HG03039 (cell line): ENCODE results near the gene FH.
A peak's percentile ranks its signal among the peaks of the same experiment; 100 is the strongest.

Experiments
- ATAC-seq: cut with Tn5 transposase; IDR thresholded peaks from one replicate; pipeline ENCODE4 v1.9.1; 2021; ENCODE audit warnings: mild to moderate bottlenecking, moderate library complexity; ENCODE audit not compliant: unreplicated experiment

The FH gene

DNA sequence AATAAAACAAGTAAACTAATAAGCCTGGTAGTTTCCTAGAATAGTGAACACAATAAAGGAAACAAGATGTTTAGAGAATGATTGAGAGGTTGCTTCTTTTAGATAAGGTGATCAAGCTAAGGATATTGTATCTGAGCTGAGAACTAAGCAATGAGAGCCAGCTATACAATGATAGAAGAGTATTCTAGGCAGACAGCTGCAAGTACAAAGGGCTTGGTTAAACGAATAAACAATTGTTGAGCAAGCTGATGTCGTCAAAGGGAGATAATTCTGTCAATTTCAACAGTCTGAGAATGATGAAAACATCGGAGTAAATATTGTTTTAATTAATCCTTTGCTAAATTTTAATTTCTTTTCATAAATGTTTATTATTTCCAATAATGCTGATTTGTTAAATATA lies 5.5 kb upstream of the FH start:
- ATAC-seq, result no peak

DNA sequence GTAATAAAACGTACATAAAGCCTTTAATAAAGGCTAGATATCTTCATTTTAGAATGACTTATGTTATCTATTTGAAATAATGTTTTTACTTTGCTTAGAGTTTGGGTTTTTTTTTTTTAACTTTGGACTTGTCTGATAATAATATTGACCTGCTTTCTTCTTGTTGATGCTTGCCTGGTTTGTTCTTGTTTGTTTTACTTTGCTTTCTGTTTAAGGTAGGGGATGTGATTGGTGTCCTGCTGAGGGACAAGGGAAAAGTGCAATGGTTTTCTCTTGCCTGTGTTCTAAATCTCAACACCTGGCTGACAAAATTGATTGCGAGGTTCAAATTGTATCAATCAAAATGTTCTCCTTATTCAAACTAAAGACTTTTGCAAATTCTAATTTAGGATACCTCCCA lies 2.2 kb upstream of the FH start:
- no peak for ATAC-seq

DNA sequence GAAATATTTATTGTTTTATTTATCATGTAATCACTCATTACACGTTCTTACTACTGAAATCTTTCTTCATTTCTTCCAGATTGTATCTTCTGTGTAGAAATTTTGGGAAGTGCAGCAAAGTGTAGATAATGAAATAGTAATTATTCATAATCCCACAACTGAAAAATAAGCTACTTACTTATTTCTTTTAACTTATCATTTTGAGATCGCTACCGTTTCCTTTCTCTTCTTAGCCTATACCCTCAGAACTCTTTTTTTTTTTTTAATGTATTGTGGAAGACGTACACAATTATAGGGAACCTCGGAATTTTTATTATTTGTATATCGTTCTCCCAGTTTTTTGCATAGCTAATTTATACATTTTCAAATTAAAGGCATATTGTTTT lies 518 bp upstream of the FH start:
- ATAC-seq, result no peak

DNA sequence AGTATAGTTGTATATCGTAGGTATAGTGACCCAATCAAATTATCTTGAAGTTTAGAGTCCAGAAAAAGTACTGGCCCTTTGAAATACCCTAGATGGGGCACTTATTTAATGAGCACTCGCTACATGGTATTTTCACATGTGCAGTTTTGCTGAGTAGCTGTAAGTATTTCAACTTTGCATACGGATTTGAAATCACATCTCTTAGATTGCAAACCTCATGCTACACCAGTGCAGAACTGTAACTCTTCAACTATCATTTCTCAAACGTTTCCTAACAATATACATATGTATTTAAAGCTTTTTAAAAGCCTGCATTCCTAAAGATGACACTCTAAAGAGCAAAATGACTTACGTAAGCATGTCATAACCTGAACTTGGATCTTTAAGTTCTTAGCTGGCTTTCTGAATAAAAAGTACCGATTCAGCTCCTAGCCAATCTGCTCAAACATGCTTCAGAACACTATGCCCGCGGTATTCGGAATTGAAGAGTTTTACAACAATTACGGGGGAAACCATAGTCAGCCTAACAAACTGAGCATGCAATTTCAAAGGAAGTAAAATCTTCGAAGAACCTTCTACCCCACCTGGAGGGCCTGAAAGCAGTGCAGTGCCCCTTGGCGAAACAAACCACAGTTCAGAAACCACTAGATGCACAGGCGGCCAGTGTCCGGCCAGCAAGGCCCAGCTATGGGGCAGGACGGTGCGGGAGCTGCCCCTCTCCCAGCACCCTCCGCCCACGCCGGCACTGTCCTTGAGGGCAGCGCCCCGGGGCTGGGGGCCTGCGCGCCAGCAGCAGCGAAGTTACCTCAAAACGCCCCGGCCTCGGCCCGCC lies 863 bp downstream of the FH start:
- peak; percentile 27 for ATAC-seq

DNA sequence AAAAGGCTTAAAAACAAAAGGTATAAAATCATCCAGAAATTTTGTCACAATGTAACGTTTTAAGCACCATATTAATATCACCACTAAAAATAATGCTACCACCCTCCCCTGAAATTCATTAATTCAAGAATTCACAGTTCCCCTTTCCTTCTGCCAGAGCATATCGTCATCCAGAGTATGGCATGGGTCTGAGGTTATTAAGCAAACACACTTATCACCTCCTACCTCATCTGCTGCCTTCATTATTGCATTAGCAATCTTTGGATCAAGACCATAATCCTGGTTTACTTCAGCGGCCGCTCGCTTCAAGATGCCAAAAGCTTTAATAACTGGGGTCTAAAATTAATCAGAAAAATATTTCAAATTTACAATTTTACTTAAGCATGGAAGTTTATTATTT lies 6.2 kb downstream of the FH start:
- ATAC-seq, result no peak

DNA sequence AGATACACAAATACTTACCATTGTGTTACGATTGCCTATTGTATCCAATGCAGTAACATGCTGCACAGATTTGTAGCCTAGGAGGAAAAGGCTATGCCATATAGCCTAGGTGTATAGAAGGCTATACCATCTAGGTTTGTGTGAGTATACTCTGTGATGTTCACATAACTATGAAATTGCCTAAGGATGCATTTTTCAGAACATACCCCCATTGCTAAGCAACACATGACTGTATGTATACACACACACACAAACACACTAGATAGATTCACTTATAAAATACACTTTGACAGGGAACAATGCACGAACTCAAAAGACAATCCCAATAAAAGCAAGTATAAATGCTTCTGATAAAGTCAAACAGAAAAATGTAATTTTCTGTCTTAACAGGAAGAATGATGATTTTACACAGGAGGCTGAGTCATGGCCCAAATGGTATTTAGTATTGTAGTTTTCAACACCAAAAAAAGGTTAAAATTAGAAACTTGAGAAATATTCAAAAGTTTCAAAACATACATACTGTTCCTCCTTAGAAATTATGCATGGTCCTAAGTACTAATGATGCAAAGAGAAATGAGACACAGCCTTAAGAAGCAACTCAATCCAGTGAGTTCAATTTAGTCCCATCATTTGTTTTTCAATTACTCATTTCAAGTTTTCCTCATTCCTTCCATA lies 12.2 kb downstream of the FH start:
- no peak for ATAC-seq

DNA sequence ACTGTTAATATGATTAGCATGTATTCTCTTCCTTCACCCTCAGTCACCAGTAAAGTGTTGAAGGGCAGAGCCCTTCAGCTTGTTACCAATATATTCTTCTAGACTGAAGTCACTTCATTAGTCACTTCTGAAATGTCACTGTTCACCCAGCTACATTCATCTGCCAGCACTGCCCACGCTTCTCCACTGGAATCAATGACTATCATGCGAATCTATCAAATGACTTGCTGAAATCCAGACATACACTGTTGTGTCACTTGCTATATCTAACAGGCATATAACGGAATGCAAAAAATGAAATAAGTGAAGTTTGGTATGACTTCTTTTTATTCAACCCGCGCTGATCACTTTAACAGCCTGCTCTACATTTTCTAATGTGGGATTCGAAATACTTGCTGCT lies 16.1 kb downstream of the FH start:
- ATAC-seq, result no peak

DNA sequence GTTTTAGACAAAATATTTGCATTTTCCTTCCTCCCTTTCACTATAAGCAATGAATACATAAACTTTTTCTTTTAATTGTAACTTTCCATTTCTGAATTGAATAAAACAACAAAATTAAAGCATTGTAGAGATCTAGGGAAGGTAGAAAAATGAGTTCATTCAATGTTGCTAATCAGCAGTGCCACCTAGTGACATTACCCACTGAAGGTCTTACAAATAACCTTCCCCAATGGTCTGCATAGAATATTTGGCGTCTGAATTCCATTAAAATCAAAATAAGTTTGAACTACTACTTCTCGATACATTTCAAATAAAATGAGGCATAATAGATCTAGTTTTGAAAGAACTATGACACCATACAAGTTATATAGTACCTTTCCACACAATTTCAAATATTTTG lies 19.6 kb downstream of the FH start:
- ATAC-seq, result no peak

DNA sequence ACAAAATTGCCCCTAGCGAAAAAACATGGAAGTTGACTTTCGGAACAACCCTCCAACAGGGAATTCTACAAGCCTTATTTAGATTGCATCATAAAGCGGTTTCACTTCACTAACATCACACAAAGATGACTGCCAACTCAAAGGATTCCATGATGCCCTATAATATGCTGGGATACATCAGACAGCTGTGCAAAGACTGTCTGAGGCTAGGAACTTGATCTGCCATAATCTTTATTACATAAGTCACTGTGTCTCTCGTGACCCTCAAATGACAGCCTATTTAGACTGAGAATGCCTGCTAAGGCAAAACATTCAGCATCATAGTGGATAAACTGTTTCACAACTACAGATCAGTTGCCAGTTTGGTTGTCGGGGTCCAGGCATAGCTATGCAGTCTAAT lies 23.8 kb downstream of the FH start:
- no peak for ATAC-seq

DNA sequence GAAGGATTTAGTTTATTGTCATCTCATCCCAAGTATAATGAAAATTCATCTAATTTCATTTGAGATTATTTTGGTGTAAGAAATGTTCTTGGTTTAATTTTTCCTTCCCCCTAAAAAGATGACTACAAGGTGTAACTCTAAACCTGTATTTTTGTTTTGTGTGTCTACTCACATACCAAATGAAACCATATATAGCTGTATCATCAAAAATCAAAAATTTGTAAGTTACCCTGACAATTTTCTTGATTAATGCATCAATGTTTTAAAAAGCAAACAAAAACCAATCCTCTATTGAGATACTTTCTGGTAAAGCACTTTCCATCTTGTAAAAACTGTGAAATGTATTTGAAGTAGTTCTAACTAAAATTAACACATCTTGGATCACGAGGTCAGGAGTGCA lies 30.8 kb downstream of the FH start:
- no peak for ATAC-seq

DNA sequence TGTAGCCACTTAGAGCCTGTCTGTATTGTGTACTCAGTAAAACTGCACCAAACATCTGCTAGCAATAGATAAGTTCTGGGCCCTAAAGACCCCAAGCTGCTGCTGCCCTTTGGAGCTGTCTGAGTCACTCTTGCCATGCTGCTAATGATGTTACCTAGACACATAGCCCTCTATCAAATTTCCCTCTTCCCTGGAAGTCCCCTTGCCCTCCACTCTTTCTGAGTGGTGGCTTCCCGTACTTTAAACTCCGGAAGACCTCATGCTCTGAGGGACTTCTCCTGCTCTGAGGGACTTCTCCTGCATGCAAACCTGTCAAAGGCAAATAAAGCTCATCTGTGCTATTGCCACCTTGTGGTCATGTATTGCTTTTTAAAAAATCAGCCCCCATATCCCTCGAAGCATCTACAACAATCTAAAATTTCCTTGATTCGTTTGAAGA lies 34.0 kb downstream of the FH start:
- peak; percentile 62 for ATAC-seq

DNA sequence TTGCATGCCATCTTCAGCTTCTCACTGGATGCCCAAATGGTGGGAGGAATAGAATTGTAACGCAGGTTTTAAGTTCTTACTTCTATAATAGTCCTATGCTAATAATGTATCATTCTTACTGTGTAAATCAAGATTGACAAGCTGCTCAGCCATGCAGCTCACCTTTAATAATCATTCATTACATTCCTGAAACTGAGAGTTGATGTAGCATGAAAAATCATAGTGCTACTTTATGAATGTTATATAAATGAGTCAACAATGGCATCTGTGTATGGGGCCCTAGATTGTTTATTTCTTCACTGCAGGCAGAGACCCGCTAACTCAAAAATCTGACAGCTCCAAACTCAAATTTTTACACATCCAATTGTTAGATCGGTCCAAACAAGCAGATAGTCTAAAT lies 34.4 kb downstream of the FH start:
- ATAC-seq, result peak; percentile 65

DNA sequence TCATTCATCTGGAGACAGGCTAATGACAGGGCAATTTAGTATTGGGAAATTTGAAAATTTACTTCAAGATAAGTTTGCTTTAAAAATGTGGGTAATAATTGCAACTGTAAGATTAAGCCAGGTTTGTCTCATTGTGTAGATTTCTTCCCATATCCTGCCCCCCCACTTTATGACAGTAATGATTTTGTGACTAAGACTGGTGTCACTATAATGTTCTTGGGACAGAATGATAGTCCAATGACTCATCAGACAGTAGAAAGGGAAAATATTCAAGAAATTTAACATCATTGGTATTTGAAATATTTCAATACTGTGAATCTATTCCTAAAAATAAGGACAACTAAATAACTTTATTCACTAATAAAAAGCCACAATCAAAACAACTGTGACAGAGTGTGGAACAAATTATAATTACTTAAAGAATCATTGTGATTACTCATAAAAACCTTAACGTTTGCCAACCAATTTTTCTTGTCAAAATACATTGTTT lies 36.7 kb downstream of the FH start:
- ATAC-seq, result no peak

DNA sequence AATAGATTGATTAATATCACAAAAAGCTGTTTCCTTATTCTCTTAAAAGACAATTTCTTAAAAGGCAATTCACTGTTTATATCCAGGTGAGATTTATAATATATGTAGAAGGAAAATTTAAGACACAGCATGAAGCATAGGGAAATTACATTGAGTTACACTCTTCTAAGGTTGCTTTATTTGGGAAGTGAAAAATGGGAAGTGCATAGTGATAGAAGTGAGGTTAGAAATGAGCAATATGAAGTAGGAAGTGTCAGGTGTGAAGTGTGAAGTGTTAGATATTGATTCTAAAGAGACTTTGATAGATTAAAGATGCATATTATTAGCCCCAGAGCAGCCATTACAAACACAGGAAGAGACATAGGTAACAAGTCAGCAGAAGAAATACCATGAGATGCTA lies 40.3 kb downstream of the FH start:
- no peak for ATAC-seq

DNA sequence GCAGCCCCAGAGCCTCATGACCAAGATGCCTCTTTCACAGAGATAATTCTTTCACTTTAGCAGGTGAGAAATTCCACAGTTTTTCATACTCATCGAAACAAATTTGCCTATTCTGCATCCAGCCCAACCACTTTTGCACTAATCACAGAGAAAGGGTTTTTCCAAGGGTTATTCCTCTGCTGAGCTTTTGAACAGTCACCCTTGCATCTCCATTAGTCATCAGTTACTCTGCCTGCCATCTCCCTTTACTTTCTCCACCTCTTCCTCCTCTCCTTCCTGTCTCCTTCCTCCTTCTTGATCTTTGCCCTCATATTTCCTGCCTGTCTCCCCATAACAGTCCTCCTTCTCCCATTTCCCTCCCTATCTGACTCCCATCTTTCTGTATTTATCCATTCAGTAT lies 43.9 kb downstream of the FH start:
- no peak for ATAC-seq

DNA sequence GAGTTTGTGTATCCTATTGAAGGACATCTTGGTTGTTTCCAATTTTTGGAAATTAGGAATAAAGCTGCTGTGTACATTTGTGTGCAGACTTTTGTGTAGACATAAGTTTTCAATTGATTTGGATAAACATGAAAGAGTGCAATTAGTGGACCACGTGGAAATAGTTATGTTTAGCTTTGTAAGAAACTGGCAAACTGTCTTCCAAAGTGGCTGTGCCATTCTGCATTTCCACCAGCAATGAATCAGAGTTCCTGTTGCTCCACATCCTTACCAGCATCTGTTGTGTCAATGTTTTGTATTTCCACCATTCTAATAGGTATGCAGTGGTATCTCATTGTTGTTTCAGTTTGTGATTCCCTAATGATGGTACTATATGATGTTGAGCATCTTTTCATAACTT lies 46.5 kb downstream of the FH start:
- ATAC-seq, result no peak

DNA sequence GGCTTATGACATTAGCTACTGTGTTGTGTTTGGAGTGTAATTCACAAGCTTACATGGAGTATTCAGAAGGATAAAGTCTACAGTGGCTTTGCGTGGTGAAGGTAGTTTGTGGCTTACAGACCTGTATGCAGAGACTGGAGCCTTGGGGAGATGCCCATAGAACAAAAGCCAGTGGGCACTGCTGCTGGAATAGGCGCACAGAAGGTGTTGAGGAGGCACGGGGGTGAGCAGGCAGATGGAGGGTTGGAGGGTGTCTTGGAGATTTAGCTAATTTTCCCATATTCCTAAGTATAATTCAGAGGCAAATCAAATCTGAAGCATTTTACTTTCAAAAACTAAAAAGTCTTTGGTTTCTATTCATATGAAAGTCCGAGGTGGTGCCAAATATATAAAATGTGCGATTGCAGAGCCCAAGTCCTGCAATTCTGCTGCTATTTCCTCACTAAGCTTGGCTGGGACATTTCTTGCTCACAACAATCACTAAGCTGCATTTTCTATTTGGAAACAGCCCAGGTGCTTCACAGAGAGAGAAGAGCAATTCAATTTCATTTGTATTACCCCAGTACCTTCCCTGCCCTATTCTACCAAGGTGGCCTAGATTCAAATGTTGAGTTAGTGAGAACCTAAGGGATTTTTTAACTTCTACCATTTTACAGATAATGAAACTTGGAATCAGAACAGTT lies 48.5 kb downstream of the FH start:
- no peak for ATAC-seq

DNA sequence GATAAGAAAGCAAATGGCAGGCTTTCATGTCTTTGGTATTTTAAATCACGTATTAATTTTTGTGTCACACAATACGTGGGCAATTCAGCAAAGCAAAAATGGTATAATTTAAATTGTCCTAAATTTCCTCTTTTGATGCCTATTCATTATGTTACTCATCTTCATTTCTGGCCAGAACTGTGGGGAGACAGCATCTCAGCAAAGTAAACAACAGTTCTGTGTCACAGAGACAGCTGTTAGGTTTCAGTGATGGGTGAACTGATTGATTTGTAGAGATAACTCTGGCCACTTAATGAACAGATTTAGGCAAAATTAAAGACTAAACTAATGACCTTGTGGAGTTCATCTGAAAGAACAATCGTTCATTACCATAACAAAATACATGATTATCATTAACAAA lies 49.2 kb downstream of the FH start:
- no peak for ATAC-seq

DNA sequence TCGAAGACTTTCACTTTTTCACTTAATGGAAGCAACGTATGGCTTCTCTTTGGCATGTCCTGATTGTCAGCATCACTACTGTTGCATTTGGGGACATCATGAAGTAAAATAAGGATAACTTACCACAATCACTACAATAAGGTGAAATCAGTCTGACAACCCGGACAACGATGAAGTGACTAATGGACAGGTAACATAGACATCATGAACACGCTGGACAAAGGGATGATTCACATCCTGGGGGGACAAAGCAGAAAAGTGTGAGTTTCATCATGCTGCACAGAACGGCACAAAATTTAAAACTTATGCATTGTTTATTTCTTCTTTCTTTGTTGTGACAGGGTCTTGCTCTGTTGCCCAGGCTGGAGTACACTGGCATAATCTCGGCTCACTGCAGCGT lies 53.9 kb downstream of the FH start:
- ATAC-seq, result no peak

DNA sequence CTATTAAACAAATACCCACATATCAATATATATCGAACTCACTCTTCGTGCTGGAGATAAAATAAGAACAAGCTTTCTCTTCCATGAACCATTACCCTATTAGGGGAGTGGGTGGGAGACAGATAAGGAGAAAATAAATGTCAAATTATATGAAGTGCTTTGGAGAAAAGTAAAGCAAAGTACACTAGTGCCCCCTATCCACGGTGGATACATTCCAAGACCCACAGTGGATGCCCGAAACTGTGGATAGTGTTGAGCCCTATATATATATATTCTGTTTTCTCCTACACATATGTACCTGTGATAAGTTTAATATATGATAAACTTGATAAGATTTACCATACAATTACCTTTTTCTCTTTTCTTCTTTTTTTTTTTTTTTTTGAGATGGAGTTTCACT lies 54.6 kb downstream of the FH start:
- ATAC-seq, result no peak

DNA sequence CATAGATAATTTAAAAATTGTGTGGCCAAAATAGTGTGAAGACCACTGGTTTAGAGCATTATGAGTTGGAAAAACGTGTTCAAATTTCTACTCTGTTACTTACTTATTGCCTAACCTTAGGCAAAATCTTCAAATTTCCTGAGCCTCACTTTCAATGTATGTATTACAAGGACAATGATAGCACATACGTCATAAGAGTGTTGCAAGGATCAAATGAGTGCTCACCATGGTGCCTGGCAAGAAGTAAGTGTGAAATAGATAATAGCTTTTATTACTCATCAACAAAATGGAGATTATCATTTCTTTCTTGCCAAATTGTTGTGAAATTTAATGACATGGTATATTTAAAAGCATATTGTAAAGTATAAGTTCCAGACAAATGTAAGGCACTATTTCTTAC lies 57.2 kb downstream of the FH start:
- ATAC-seq, result no peak
